ENCODE results near the gene C1orf122. TPM values are rescaled to one million over a fixed set of nuclear protein-coding genes. Genes with fewer than 3 reads are reported as not detected.

The C1orf122 gene
- polyA plus RNA-seq, 1 experiment: 34.1 TPM

DNA sequence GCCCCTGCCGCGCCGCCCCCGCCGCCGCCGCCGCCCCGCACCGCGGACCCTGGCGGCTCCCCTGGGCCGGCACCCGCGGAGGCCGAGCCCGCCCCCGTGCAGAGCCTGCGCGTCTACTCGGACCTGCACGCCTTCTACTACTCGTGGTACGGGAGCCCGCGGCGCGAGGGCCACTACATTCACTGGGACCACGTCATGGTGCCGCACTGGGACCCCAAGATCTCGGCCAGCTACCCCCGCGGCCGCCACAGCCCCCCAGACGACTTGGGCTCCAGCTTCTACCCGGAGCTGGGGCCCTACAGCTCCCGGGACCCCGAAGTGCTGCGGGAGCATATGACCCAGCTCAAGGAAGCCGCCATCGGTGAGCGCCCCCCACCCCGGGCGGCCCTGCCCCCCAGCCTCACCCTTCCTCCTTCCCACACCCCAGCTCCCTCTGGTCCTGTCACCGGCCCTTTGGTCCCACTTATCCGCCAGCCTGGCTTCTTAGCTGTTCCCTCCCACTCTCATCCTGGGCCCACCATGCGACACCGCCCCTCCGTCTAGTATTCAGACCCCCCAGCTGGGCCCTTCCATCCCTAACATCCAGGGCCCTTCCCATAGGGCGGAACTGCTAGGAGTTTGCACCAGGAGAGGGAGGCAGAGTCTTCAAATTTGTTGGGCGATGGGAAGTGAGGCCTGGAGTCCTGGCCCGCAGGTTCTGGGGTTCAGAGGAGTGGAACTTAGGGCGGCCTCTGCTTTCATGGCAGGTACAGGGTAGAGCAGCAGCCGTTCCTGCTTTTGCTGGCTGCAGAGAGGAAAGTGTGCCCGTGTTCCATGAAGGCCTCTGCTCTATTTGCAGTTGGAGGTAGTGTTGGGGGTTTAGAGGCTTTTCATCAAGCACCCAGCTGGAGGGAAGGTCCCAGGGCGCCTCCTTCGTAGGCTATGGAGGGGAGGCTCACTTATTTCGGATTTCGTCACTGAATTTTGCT, 12.9 kb upstream of the C1orf122 start:
- Histone ChIP-seq H3K4me3 (ENCODE audit: low read depth, low read length) (peak overlapping the region; percentile 50), H3K36me3 (ENCODE audit: control insufficient read depth, insufficient read depth, low read length) (no peaks in the 10 kb centered on the region; the same call in 1 of the 2 replicates), H3K27me3 (ENCODE audit: control insufficient read depth, insufficient read depth, low read length) (peaks cover 12% of the 10 kb centered on the region)
- DNase-seq (ENCODE audit: low read depth): no peak
- POLR2A ChIA-PET: no interaction called here
- CTCF ChIA-PET: no interaction called here
- TF ChIP-seq, protein P1, sequence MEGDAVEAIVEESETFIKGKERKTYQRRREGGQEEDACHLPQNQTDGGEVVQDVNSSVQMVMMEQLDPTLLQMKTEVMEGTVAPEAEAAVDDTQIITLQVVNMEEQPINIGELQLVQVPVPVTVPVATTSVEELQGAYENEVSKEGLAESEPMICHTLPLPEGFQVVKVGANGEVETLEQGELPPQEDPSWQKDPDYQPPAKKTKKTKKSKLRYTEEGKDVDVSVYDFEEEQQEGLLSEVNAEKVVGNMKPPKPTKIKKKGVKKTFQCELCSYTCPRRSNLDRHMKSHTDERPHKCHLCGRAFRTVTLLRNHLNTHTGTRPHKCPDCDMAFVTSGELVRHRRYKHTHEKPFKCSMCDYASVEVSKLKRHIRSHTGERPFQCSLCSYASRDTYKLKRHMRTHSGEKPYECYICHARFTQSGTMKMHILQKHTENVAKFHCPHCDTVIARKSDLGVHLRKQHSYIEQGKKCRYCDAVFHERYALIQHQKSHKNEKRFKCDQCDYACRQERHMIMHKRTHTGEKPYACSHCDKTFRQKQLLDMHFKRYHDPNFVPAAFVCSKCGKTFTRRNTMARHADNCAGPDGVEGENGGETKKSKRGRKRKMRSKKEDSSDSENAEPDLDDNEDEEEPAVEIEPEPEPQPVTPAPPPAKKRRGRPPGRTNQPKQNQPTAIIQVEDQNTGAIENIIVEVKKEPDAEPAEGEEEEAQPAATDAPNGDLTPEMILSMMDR (IDR thresholded peaks at IDR 0.05; ENCODE audit: insufficient read depth, low read depth, low read length): no peak

DNA sequence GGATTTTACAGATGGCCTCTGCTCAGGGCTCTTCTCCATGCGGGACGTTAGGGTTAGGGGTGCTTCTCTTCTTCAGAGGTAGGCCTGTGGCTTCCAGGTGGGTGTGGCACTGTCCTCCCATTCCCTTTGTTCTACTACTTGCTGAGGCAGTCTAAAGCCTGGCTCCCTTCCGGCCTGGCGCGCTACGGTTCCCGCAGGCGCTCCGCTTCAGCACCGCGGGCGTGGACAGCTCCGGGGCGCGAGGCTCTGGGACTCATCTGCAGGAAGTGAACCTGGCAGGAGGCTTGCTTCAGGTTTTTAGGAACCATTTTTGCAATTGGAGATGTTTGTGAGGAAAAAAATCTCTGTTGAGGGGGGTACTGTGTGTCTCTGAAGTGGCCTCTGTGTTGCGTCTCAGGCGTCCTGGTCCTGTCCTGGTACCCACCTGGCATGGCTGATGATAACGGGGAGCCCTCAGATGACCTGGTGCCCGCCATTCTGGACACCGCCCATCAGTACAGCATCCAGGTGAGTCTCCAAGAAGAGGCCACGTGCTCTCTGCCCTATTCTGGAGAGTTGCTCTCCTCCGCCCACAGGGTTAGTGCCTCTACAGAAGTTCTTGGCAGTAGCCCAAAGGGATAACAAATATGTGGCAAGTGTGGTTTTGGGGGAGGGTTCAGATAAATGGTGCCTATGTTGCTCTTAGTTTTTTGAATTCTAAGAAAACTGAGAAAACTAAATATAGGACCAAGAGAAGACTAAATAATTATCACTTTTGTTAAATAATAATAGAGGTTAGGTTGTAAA, 12.1 kb upstream of the C1orf122 start:
- DNase-seq (ENCODE audit: low read depth): no peak
- ChIA-PET POLR2A (no interaction called here), CTCF (no interaction called here)
- Histone ChIP-seq H3K27me3 (ENCODE audit: control insufficient read depth, insufficient read depth, low read length) (peaks cover 10% of the 10 kb centered on the region), H3K36me3 (ENCODE audit: control insufficient read depth, insufficient read depth, low read length) (peaks cover 3% of the 10 kb centered on the region), H3K4me3 (ENCODE audit: low read depth, low read length) (no peak overlapping the region)
- TF ChIP-seq, protein P1 (IDR thresholded peaks at IDR 0.05; ENCODE audit: insufficient read depth, low read depth, low read length): no peak

DNA sequence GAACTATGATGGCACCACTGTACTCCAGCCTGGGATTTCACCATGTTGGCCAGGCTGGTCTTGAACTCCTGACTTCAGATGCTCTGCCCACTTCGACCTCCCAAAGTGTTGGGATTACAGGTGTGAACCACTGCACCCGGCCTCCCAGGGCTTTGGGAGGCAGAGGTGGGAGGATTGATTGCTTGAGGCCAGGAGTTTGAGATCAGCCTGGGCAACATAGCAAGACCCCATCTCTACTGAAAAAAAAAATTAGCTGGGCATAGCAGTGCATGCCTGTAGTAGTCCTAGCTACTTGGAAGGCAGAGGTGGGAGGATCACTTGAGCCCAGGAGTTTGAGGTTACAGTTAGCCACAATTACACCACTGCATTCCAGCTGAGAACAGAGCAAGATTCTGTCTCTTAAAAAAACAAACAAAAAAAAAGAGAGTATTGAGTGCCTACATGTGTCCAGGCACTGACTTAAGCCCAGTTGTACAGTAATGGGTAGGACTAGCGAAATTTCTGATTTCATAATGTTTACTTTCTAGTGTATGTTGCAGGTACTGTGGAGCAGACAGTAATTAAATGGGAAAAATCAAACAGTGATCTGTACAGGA, 9.7 kb upstream of the C1orf122 start:
- ChIA-PET POLR2A (interaction anchor here (0.6 kb wide), 2 partner anchors 10 to 107 kb away, joined by 4 to 8 read pairs; partner anchors contain the start of genes C1orf122 and YRDC), CTCF (no interaction called here)

DNA sequence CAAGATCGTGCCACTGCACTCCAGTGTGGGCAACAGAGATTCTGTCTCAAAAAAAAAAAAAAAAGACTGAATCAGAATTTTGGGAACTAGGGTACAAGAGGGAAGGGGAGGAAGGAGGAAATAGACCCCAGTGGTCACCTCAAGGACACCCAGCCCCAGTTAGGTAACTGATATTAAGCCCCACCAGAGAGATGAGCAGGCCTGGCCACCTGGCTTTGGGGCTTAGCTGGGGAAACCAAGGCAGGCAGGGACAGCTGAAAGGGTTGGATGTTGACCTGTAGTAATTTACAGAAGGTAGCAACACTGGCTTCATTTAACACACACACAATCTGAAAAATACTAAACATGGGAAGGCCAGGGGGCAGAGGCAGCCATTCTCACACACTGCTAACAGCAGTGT, 5.2 kb upstream of the C1orf122 start:
- peaks cover 22% of the 10 kb centered on the region for H3K36me3 ChIP-seq (ENCODE audit: control insufficient read depth, insufficient read depth, low read length)
- TF ChIP-seq, protein P1 (IDR thresholded peaks at IDR 0.05; ENCODE audit: insufficient read depth, low read depth, low read length): no peak
- ChIA-PET CTCF (no interaction called here), POLR2A (no interaction called here)
- DNase-seq (ENCODE audit: low read depth): no peak
- no peaks in the 10 kb centered on the region for H3K27me3 ChIP-seq (ENCODE audit: control insufficient read depth, insufficient read depth, low read length)
- H3K4me3 ChIP-seq (ENCODE audit: low read depth, low read length): no peak overlapping the region

More for the DNA sequence above, 9.7 kb upstream of the C1orf122 start:
- Histone ChIP-seq H3K4me3 (ENCODE audit: low read depth, low read length) (no peak overlapping the region), H3K27me3 (ENCODE audit: control insufficient read depth, insufficient read depth, low read length) (0 out of 2 replicates have a peak, but pooled peaks cover 1% of the 10 kb centered on the region), H3K36me3 (ENCODE audit: control insufficient read depth, insufficient read depth, low read length) (peaks cover 3% of the 10 kb centered on the region)
- TF ChIP-seq, protein P1 (IDR thresholded peaks at IDR 0.05; ENCODE audit: insufficient read depth, low read depth, low read length): no peak
- DNase-seq (ENCODE audit: low read depth): no peak

DNA sequence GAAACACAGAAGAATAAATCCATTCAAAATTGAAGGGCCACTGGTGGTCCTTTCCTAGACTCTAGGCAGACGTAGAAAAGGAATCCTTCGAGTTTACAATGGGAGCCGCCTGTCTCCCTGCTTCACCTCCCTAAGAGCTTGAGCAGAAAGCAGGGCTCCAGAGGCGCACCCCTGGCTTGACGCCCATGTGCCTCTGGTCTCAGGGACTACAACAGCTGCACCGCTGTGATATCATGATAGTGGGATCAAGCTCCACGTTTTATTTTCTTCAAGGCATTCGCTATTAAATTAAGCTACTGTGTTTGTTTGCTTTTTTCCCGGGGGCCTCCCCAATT, 403 bp upstream of the C1orf122 start:
- TF ChIP-seq, protein P1 (IDR thresholded peaks at IDR 0.05; ENCODE audit: insufficient read depth, low read depth, low read length): no peak

More for the DNA sequence above, 403 bp upstream of the C1orf122 start:
- ChIA-PET CTCF (interaction anchor here (0.6 kb wide), 1 partner anchor 1571 kb away, joined by 3 read pairs; no protein-coding TSS in a partner anchor), POLR2A (no interaction called here)
- peak overlapping the region; percentile 68 for H3K4me3 ChIP-seq (ENCODE audit: low read depth, low read length)
- peaks cover 19% of the 10 kb centered on the region for H3K36me3 ChIP-seq (ENCODE audit: control insufficient read depth, insufficient read depth, low read length)
- no peaks in the 10 kb centered on the region for H3K27me3 ChIP-seq (ENCODE audit: control insufficient read depth, insufficient read depth, low read length)
- no peak for DNase-seq (ENCODE audit: low read depth)

Data from BJ (cell line).